H9 (cell line): ENCODE data around the gene NRP1. TPM values are rescaled to one million over a fixed set of nuclear protein-coding genes. Genes with fewer than 3 reads are reported as not detected.

Experiments
- DNase-seq: peaks from one replicate; pipeline ENCODE4 v3.0.0-alpha.2; 2017
- H2AFZ ChIP-seq: one replicate; pipeline ENCODE4 v1.6.1; 2013; ENCODE audit warnings: mild to moderate bottlenecking, low read length, control low read depth, moderate library complexity
- H2AK5ac ChIP-seq: 2 replicates; pipeline ENCODE4 v1.6.1; 2013; ENCODE audit warnings: low read length, control low read depth, mixed read lengths; ENCODE audit not compliant: insufficient read length
- H2BK120ac ChIP-seq: one replicate; pipeline ENCODE4 v1.6.1; 2013; ENCODE audit warnings: low read depth, mild to moderate bottlenecking, low read length, control low read depth, inconsistent platforms; ENCODE audit not compliant: poor library complexity, severe bottlenecking
- H2BK12ac ChIP-seq: 2 replicates; pipeline ENCODE4 v1.6.1; 2013; ENCODE audit warnings: low read length, control low read depth, mixed read lengths, low read depth; ENCODE audit not compliant: insufficient read length
- H2BK15ac ChIP-seq: 2 replicates; pipeline ENCODE4 v1.6.1; 2013; ENCODE audit warnings: low read depth, low read length, control low read depth
- H2BK20ac ChIP-seq: one replicate; pipeline ENCODE4 v1.6.1; 2013; ENCODE audit warnings: low read depth, mild to moderate bottlenecking, low read length, control low read depth, inconsistent platforms; ENCODE audit not compliant: poor library complexity, severe bottlenecking
- H2BK5ac ChIP-seq: 2 replicates; pipeline ENCODE4 v1.6.1; 2013; ENCODE audit warnings: low read length, control low read depth, mixed read lengths; ENCODE audit not compliant: insufficient read length
- H3K14ac ChIP-seq: 2 replicates; pipeline ENCODE4 v1.6.1; 2013; ENCODE audit warnings: low read length, control low read depth; ENCODE audit not compliant: insufficient read depth
- H3K18ac ChIP-seq: 2 replicates; pipeline ENCODE4 v1.6.1; 2013; ENCODE audit warnings: low read depth, mild to moderate bottlenecking, mixed read lengths, low read length, control low read depth; ENCODE audit not compliant: insufficient read length
- H3K23ac ChIP-seq: 2 replicates; pipeline ENCODE4 v1.6.1; 2013; ENCODE audit warnings: low read length, control low read depth, mixed read lengths, low read depth; ENCODE audit not compliant: insufficient read length
- H3K23me2 ChIP-seq: 2 replicates; pipeline ENCODE4 v1.6.1; 2013; ENCODE audit warnings: low read depth, mild to moderate bottlenecking, mixed read lengths, low read length, control low read depth; ENCODE audit not compliant: insufficient read length, poor library complexity, severe bottlenecking
- H3K27ac ChIP-seq: 2 replicates; pipeline ENCODE4 v1.5.1; 2013; ENCODE audit warnings: low read length, control low read depth, mixed read lengths, low read depth; ENCODE audit not compliant: insufficient read length
- H3K27me3 ChIP-seq: 2 replicates; pipeline ENCODE4 v1.6.1; 2013; ENCODE audit warnings: low read length, control low read depth, inconsistent platforms; ENCODE audit not compliant: insufficient read depth
- H3K4ac ChIP-seq: 2 replicates; pipeline ENCODE4 v1.6.1; 2013; ENCODE audit warnings: low read depth, mild to moderate bottlenecking, control low read depth, inconsistent platforms, low read length, moderate library complexity
- H3K4me1 ChIP-seq: 2 replicates; pipeline ENCODE4 v1.6.1; 2013; ENCODE audit warnings: low read length, control low read depth, inconsistent platforms; ENCODE audit not compliant: insufficient read depth
- H3K4me2 ChIP-seq: 2 replicates; pipeline ENCODE4 v1.6.1; 2013; ENCODE audit warnings: low read length, control low read depth, mixed read lengths; ENCODE audit not compliant: insufficient read length, insufficient read depth
- H3K56ac ChIP-seq: 2 replicates; pipeline ENCODE4 v1.6.1; 2013; ENCODE audit warnings: low read depth, mild to moderate bottlenecking, mixed read lengths, low read length, control low read depth; ENCODE audit not compliant: insufficient read length
- H3K79me1 ChIP-seq: 2 replicates; pipeline ENCODE4 v1.6.1; 2013; ENCODE audit warnings: low read depth, mild to moderate bottlenecking, moderate library complexity, low read length, control low read depth, inconsistent platforms; ENCODE audit not compliant: insufficient read depth, poor library complexity, severe bottlenecking
- H3K79me2 ChIP-seq: 2 replicates; pipeline ENCODE4 v1.6.1; 2013; ENCODE audit warnings: low read length, control low read depth, inconsistent platforms; ENCODE audit not compliant: insufficient read depth
- H3K9ac ChIP-seq: 2 replicates; pipeline ENCODE4 v1.6.1; 2013; ENCODE audit warnings: low read length, control low read depth, mixed read lengths; ENCODE audit not compliant: insufficient read length; ENCODE audit errors: extremely low read depth
- H3K9me3 ChIP-seq: one replicate; pipeline ENCODE4 v1.6.1; 2013; ENCODE audit warnings: low read depth, low read length, inconsistent platforms; ENCODE audit not compliant: control insufficient read depth
- H3T11ph ChIP-seq: one replicate; pipeline ENCODE4 v1.6.1; 2013; ENCODE audit warnings: mild to moderate bottlenecking, low read length, control low read depth, inconsistent platforms
- H4K20me1 ChIP-seq: one replicate; pipeline ENCODE4 v1.6.1; 2013; ENCODE audit not compliant: control insufficient read depth, insufficient read length, insufficient read depth
- H4K5ac ChIP-seq: 2 replicates; pipeline ENCODE4 v1.6.1; 2013; ENCODE audit warnings: low read depth, mild to moderate bottlenecking, mixed read lengths, low read length, control low read depth; ENCODE audit not compliant: insufficient read length
- H4K8ac ChIP-seq: replicated peaks from 2 replicates; pipeline ENCODE4 v1.6.1; 2013; ENCODE audit warnings: low read length, control low read depth, mixed read lengths, low read depth; ENCODE audit not compliant: insufficient read length
- H4K91ac ChIP-seq: 2 replicates; pipeline ENCODE4 v1.6.1; 2013; ENCODE audit warnings: low read depth, mild to moderate bottlenecking, moderate library complexity, mixed read lengths, low read length, control low read depth; ENCODE audit not compliant: insufficient read length
- H3K27ac Mint-ChIP-seq, 3 experiments: 2 replicates in 2 of 3; 3 replicates in 1 of 3; pipeline ENCODE4 v1.8.0; 2020 to 2021; ENCODE audit warnings: mixed read lengths in 3 of 3, mild to moderate bottlenecking in 1 of 3, moderate library complexity in 1 of 3
- H3K27me3 Mint-ChIP-seq: 2 replicates; pipeline ENCODE4 v1.8.0; 2021; ENCODE audit warnings: low read depth, mild to moderate bottlenecking, moderate library complexity, mixed read lengths
- H3K36me3 Mint-ChIP-seq, 3 experiments: 2 replicates in 2 of 3; 3 replicates in 1 of 3; pipeline ENCODE4 v1.8.0; 2020 to 2021; ENCODE audit warnings: low read depth in 3 of 3, mixed read lengths in 3 of 3; ENCODE audit not compliant: insufficient read depth in 1 of 3
- H3K4me1 Mint-ChIP-seq, 2 experiments: 2 replicates each; pipeline ENCODE4 v1.8.0; 2020; ENCODE audit warnings: mixed read lengths in 2 of 2
- H3K4me3 Mint-ChIP-seq, 2 experiments: 2 replicates in 1 of 2; 3 replicates in 1 of 2; pipeline ENCODE4 v1.8.0; 2020 to 2021; ENCODE audit warnings: mild to moderate bottlenecking in 2 of 2, mixed read lengths in 2 of 2, moderate library complexity in 1 of 2
- H3K9me3 Mint-ChIP-seq, 2 experiments: 2 replicates in 1 of 2; 3 replicates in 1 of 2; pipeline ENCODE4 v1.8.0; 2020; ENCODE audit warnings: mild to moderate bottlenecking in 2 of 2, mixed read lengths in 2 of 2, moderate library complexity in 1 of 2
- CTCF ChIP-seq: fragments of 200-600 bp; sonication (generic); conservative IDR thresholded peaks from 3 replicates; pipeline ENCODE4 v1.8.0; 2021; ENCODE audit warnings: antibody characterized with exemption, mild to moderate bottlenecking
- WGBS: extraction: QIAGEN DNeasy Blood & Tissue Kit; methylation state at CpG from one replicate; pipeline ENCODE4 v1.1.7; 2013; ENCODE audit warnings: missing lambda C conversion rate, low lambda C conversion rate, mixed read lengths; ENCODE audit not compliant: insufficient read length; ENCODE audit errors: extremely low coverage; 5-methylcytosine and 5-hydroxymethylcytosine counted together
- total RNA-seq: library from RNA; stranded (reverse); gene quantifications from 2 replicates; pipeline ENCODE4 v1.2.1, GENCODE V29; 2021

The NRP1 gene
- total RNA-seq, 1 experiment from 2014 or later, result 4.6 TPM

- Histone ChIP-seq H3K79me1 (no peaks in the 10 kb centered on the region), H3K56ac (no peak overlapping the region), H2BK120ac (no peak overlapping the region), H4K8ac (no peak overlapping the region), H2AFZ (no peak overlapping the region), H3K18ac (no peak overlapping the region), H3K9ac (no peak overlapping the region), H2BK5ac (no peak overlapping the region), H3K23me2 (no peaks in the 10 kb centered on the region), H3K23ac (no peak overlapping the region), H3K4me1 (no peaks in the 10 kb centered on the region; the same call in 1 of the 2 replicates), H3K79me2 (no peaks in the 10 kb centered on the region), H3K27ac (no peak overlapping the region), H3K9me3 (no peaks in the 10 kb centered on the region), H2AK5ac (no peak overlapping the region), H2BK12ac (no peak overlapping the region), H4K91ac (no peak overlapping the region), H3K4me2 (no peak overlapping the region), H2BK15ac (no peak overlapping the region), H4K5ac (no peak overlapping the region), H3K4ac (no peak overlapping the region), H2BK20ac (no peak overlapping the region), H3K27me3 (no peaks in the 10 kb centered on the region), H3T11ph (no peak overlapping the region), H4K20me1 (no peaks in the 10 kb centered on the region), H3K14ac (no peak overlapping the region)
- no peak overlapping the region for H3K4me3 Mint-ChIP-seq
- no CpG with 5 or more reads among the region's 5 CpGs for WGBS
- peaks cover 7 to 11% of the 10 kb centered on the region in 2 experiments for H3K4me1 Mint-ChIP-seq
- no peaks in the 10 kb centered on the region for H3K9me3 Mint-ChIP-seq
- no peak overlapping the region for H3K27ac Mint-ChIP-seq
- H3K27me3 Mint-ChIP-seq, result no peaks in the 10 kb centered on the region; the same call in 1 of the 2 replicates
- TF ChIP-seq CTCF, result no peak
- no peaks in the 10 kb centered on the region for H3K36me3 Mint-ChIP-seq
- no peak for DNase-seq
These were observed 179.9 kb downstream of the NRP1 start for GRCh38 chr10:33154590-33154989.
